Stimulated activated CD4-positive, alpha-beta T cell treated with anti-CD3 and anti-CD28 coated beads, TNF-alpha, amount 100 ng/mL, for 1 hour (primary cell): ENCODE data around the gene TSPYL1.
"Not testable (repeated sequence)": the region's sequence is repeated elsewhere in the genome, so short reads cannot be mapped to it uniquely, and the experiment has no call there.

Source experiments
- DNase-seq, 3 donors: peaks; one replicate each; pipeline ENCODE4 v3.0.0-alpha.2; 2020; ENCODE audit warnings: low read depth in 3 of 3, low spot score in 1 of 3

Gene TSPYL1

GRCh38 chr6:116279232-116280160 is at the start of gene TSPYL1:
Gene TSPYL1, minus strand, starts transcription at chr6:116279930. Its CDS starts 100 bp downstream, at chr6:116279830.
- DNase-seq, result peak; percentile 82 to 87 (median 84)

GRCh38 chr6:116329156-116329555 is 49.4 kb upstream of the TSPYL1 start:
- DNase-seq, result no peak

- DNase-seq, result no peak
Observed at GRCh38 chr6:116328528-116328903, 48.8 kb upstream of the TSPYL1 start.

- no peak for DNase-seq
Observed at GRCh38 chr6:116327803-116328527, 48.2 kb upstream of the TSPYL1 start.

- DNase-seq, result no peak
Observed at GRCh38 chr6:116326996-116327395, 47.3 kb upstream of the TSPYL1 start.

- no peak for DNase-seq
Observed at GRCh38 chr6:116326181-116326671, 46.5 kb upstream of the TSPYL1 start.

GRCh38 chr6:116325634-116326132 is 46.0 kb upstream of the TSPYL1 start:
- DNase-seq, result not testable (repeated sequence)

- DNase-seq, result no peak
Observed at GRCh38 chr6:116323863-116324262, 44.1 kb upstream of the TSPYL1 start.

- not testable (repeated sequence) for DNase-seq
Observed at GRCh38 chr6:116321933-116322332, 42.2 kb upstream of the TSPYL1 start.

- DNase-seq, result no peak
Observed at GRCh38 chr6:116316772-116317467, 37.2 kb upstream of the TSPYL1 start.

GRCh38 chr6:116314878-116315277 is 35.1 kb upstream of the TSPYL1 start:
- DNase-seq, result no peak

GRCh38 chr6:116314218-116314617 is 34.5 kb upstream of the TSPYL1 start:
- no peak for DNase-seq

- no peak for DNase-seq
Observed at GRCh38 chr6:116313101-116313776, 33.5 kb upstream of the TSPYL1 start.

- DNase-seq, result no peak
Observed at GRCh38 chr6:116309657-116310056, 29.9 kb upstream of the TSPYL1 start.

- DNase-seq, result no peak
Observed at GRCh38 chr6:116309001-116309400, 29.3 kb upstream of the TSPYL1 start.

GRCh38 chr6:116307633-116308032 is 27.9 kb upstream of the TSPYL1 start:
- no peak for DNase-seq

- no peak for DNase-seq
Observed at GRCh38 chr6:116307001-116307400, 27.3 kb upstream of the TSPYL1 start.

- DNase-seq, result no peak
Observed at GRCh38 chr6:116304538-116305097, 24.9 kb upstream of the TSPYL1 start.

GRCh38 chr6:116301104-116301503 is 21.4 kb upstream of the TSPYL1 start:
- no peak for DNase-seq

- no peak for DNase-seq
Observed at GRCh38 chr6:116300566-116300965, 20.8 kb upstream of the TSPYL1 start.
